CD14-positive monocyte (primary cell): ENCODE data around the gene TRNAU1AP. TPM values are rescaled to one million over a fixed set of nuclear protein-coding genes. Genes with fewer than 3 reads are reported as not detected.
"Not testable (repeated sequence)": the region's sequence is repeated elsewhere in the genome, so short reads cannot be mapped to it uniquely, and the experiment has no call there.

ENCODE experiments used
- DNase-seq, 3 donors: peaks; one replicate each; pipeline ENCODE4 v3.0.0-alpha.2; 2011 to 2022
- H2AFZ ChIP-seq: 2 replicates; pipeline ENCODE4 v1.6.0; 2012; ENCODE audit warnings: mild to moderate bottlenecking, low read depth, low read length, inconsistent platforms; ENCODE audit not compliant: insufficient read depth, poor library complexity, severe bottlenecking
- H3K27ac ChIP-seq, 2 donors: 1 replicate in 1 of 2; 2 replicates in 1 of 2; pipeline ENCODE4 v1.5.1; 2012 to 2013; ENCODE audit warnings: low read length in 2 of 2, control low read depth in 1 of 2, inconsistent platforms in 1 of 2, low read depth in 1 of 2, mild to moderate bottlenecking in 1 of 2
- H3K27me3 ChIP-seq, 2 donors: one replicate each; pipeline versions ENCODE4 v1.6.0 to v1.6.1; 2011 to 2013; ENCODE audit warnings: low read length in 2 of 2; ENCODE audit not compliant: control insufficient read depth in 2 of 2, insufficient read depth in 2 of 2
- H3K36me3 ChIP-seq, 2 donors: replicated peaks in 1 of 2; 1 replicate in 1 of 2; 2 replicates in 1 of 2; pipeline versions ENCODE4 v1.5.1 to v1.6.1; 2012 to 2013; ENCODE audit warnings: low read length in 2 of 2, control low read depth in 1 of 2, inconsistent platforms in 1 of 2, mild to moderate bottlenecking in 1 of 2; ENCODE audit not compliant: insufficient read depth in 2 of 2, control insufficient read depth in 1 of 2
- H3K4me1 ChIP-seq, 2 donors: 1 replicate in 1 of 2; 2 replicates in 1 of 2; pipeline versions ENCODE4 v1.5.1 to v1.6.1; 2012 to 2013; ENCODE audit warnings: low read length in 2 of 2, control low read depth in 1 of 2, inconsistent platforms in 1 of 2, mild to moderate bottlenecking in 1 of 2, moderate library complexity in 1 of 2; ENCODE audit not compliant: insufficient read depth in 2 of 2, control insufficient read depth in 1 of 2
- H3K4me2 ChIP-seq: replicated peaks from 2 replicates; pipeline ENCODE3; 2012; ENCODE audit warnings: low read length, moderate library complexity, mild to moderate bottlenecking; ENCODE audit not compliant: poor library complexity, severe bottlenecking; ENCODE audit errors: extremely low read depth
- H3K4me3 ChIP-seq, 3 experiments: fragments of 200-600 bp in 1 of 3; sonication (generic) in 1 of 3; replicated peaks in 1 of 3; 1 replicate in 2 of 3; 2 replicates in 1 of 3; pipeline ENCODE4 v1.5.1; 2011 to 2013; ENCODE audit warnings: low read length in 3 of 3, mild to moderate bottlenecking in 3 of 3, control low read depth in 2 of 3, low read depth in 2 of 3, inconsistent platforms in 1 of 3, moderate library complexity in 1 of 3
- H3K79me2 ChIP-seq: 2 replicates; pipeline ENCODE4 v1.6.0; 2012; ENCODE audit warnings: mild to moderate bottlenecking, control low read depth, inconsistent platforms, low read length, moderate library complexity; ENCODE audit not compliant: insufficient read depth
- H3K9ac ChIP-seq: 2 replicates; pipeline ENCODE4 v1.6.0; 2017; ENCODE audit warnings: low read length, mild to moderate bottlenecking; ENCODE audit not compliant: insufficient read depth, poor library complexity, severe bottlenecking
- H3K9me3 ChIP-seq, 2 donors: replicated peaks in 1 of 2; 1 replicate in 1 of 2; 2 replicates in 1 of 2; pipeline versions ENCODE4 v1.5.1 to v1.6.1; 2012 to 2013; ENCODE audit warnings: low read length in 2 of 2, control low read depth in 1 of 2; ENCODE audit not compliant: control insufficient read depth in 1 of 2, insufficient read depth in 1 of 2
- H4K20me1 ChIP-seq: 2 replicates; pipeline ENCODE4 v1.6.0; 2012; ENCODE audit warnings: mild to moderate bottlenecking, low read length, control low read depth, moderate library complexity; ENCODE audit not compliant: insufficient read depth
- H3K27ac Mint-ChIP-seq, 7 donors: one replicate each; pipeline ENCODE4 v1.8.0; 2020; ENCODE audit warnings: mild to moderate bottlenecking in 7 of 7, mixed read lengths in 7 of 7, moderate library complexity in 6 of 7, inconsistent platforms in 2 of 7
- H3K27me3 Mint-ChIP-seq, 3 donors: one replicate each; pipeline ENCODE4 v1.8.0; 2021 to 2022; ENCODE audit warnings: low read depth in 3 of 3, mild to moderate bottlenecking in 3 of 3, mixed read lengths in 3 of 3, moderate library complexity in 3 of 3, inconsistent platforms in 1 of 3
- H3K36me3 Mint-ChIP-seq, 2 donors: one replicate each; pipeline ENCODE4 v1.8.0; 2020; ENCODE audit warnings: mixed read lengths in 2 of 2, inconsistent platforms in 1 of 2, mild to moderate bottlenecking in 1 of 2
- H3K4me1 Mint-ChIP-seq: one replicate; pipeline ENCODE4 v1.8.0; 2020; ENCODE audit warnings: mild to moderate bottlenecking, mixed read lengths
- H3K4me3 Mint-ChIP-seq, 2 donors: one replicate each; pipeline ENCODE4 v1.8.0; 2020; ENCODE audit warnings: mild to moderate bottlenecking in 2 of 2, mixed read lengths in 2 of 2, moderate library complexity in 1 of 2
- H3K9me3 Mint-ChIP-seq, 7 donors: one replicate each; pipeline ENCODE4 v1.8.0; 2020 to 2022; ENCODE audit warnings: mixed read lengths in 7 of 7, mild to moderate bottlenecking in 6 of 7, moderate library complexity in 6 of 7, inconsistent platforms in 2 of 7
- WGBS: methylation state at CpG from one replicate; pipeline ENCODE4 v1.1.5; 2013; ENCODE audit warnings: missing lambda C conversion rate; ENCODE audit not compliant: insufficient coverage; 5-methylcytosine and 5-hydroxymethylcytosine counted together
- intact Hi-C, 2 donors: fragments of 100-400 bp; cut with micrococcal nuclease; formaldehyde crosslinking; loops; one replicate each; pipeline versions ENCODE4 v1.15.0 to v1.15.1; 2023
- polyA plus RNA-seq, 3 donors: library from polyadenylated mRNA; depleted of rRNA in 1 of 3; unstranded in 2 of 3; stranded (reverse) in 1 of 3; fragments of 300-500 nt in 2 of 3; fragments of >200 nt in 1 of 3; fragmentation: Illumina TruSeq in 2 of 3; gene quantifications; 1 replicate in 2 of 3; 2 replicates in 1 of 3; pipeline ENCODE4 v1.2.3, GENCODE V29; 2012 to 2021
- TF ChIP-seq, protein P1 (sequence below): fragments of 200-600 bp; IDR thresholded peaks from one replicate; pipeline ENCODE4 v1.8.0; 2022; ENCODE audit warnings: antibody characterized with exemption, mild to moderate bottlenecking

Gene TRNAU1AP
- polyA plus RNA-seq, 3 donors, result 26.3 to 28.4 (median 26.7) TPM

- H3K9ac ChIP-seq, result peak within 1 kb of the TSS; percentile 53
Measured at GRCh38 chr1:28591708-28592320, 38.9 kb downstream of the TRNAU1AP start, which contains the start of gene RAB42. Gene RAB42 (plus strand): TSS chr1:28592265. CDS start chr1:28592512, 247 bp downstream.

GRCh38 chr1:28592321-28593071, 39.6 kb downstream of the TRNAU1AP start:
- Mint-ChIP-seq H3K36me3 (peaks cover 3 to 5% of the 10 kb centered on the region in 2 donors), H3K9me3 (no peaks in the 10 kb centered on the region), H3K27ac (peak overlapping the region in 2 of 7 donors; percentile 35 to 45), H3K4me1 (peaks cover 26% of the 10 kb centered on the region), H3K27me3 (peaks cover 4 to 9% (median 8%) of the 10 kb centered on the region in 3 donors), H3K4me3 (peak overlapping the region; percentile 86 to 90)
- no peaks in the 10 kb centered on the region for H3K9me3 ChIP-seq
- H2AFZ ChIP-seq, result peak overlapping the region; percentile 88
- H3K27me3 ChIP-seq, result peaks cover 0 to 5% of the 10 kb centered on the region in 2 donors
- H3K4me2 ChIP-seq, result peak overlapping the region; percentile 78
- peaks cover 23 to 30% of the 10 kb centered on the region in 2 donors for H3K4me1 ChIP-seq
- no peak overlapping the region for H3K27ac ChIP-seq
- peak overlapping the region; percentile 36 to 73 (median 49) for H3K4me3 ChIP-seq
- H3K9ac ChIP-seq, result peak overlapping the region; percentile 53
- DNase-seq, result no peak
- H3K79me2 ChIP-seq, result no peaks in the 10 kb centered on the region
- no peaks in the 10 kb centered on the region for H4K20me1 ChIP-seq
- TF ChIP-seq, protein P1, sequence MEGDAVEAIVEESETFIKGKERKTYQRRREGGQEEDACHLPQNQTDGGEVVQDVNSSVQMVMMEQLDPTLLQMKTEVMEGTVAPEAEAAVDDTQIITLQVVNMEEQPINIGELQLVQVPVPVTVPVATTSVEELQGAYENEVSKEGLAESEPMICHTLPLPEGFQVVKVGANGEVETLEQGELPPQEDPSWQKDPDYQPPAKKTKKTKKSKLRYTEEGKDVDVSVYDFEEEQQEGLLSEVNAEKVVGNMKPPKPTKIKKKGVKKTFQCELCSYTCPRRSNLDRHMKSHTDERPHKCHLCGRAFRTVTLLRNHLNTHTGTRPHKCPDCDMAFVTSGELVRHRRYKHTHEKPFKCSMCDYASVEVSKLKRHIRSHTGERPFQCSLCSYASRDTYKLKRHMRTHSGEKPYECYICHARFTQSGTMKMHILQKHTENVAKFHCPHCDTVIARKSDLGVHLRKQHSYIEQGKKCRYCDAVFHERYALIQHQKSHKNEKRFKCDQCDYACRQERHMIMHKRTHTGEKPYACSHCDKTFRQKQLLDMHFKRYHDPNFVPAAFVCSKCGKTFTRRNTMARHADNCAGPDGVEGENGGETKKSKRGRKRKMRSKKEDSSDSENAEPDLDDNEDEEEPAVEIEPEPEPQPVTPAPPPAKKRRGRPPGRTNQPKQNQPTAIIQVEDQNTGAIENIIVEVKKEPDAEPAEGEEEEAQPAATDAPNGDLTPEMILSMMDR, result no peak
- 5% methylated on average over 80 of the region's 81 CpGs for WGBS
- H3K36me3 ChIP-seq, result no peaks in the 10 kb centered on the region
- intact Hi-C loops, result no loop called here

More at GRCh38 chr1:28591708-28592320, 38.9 kb downstream of the TRNAU1AP start, which contains the start of gene RAB42:
- TF ChIP-seq, protein P1, result no peak
- DNase-seq, result peak; percentile 16 to 23 (median 21)
- Histone ChIP-seq H3K27me3 (peaks cover 0 to 5% of the 10 kb centered on the region in 2 donors), H3K36me3 (no peaks in the 10 kb centered on the region), H3K27ac (no peak within 1 kb of the TSS), H3K4me3 (peak within 1 kb of the TSS; percentile 36 to 73 (median 49)), H3K4me2 (peak within 1 kb of the TSS; percentile 78), H4K20me1 (no peaks in the 10 kb centered on the region), H3K4me1 (peaks cover 23 to 30% of the 10 kb centered on the region in 2 donors), H3K9me3 (no peaks in the 10 kb centered on the region), H3K79me2 (no peaks in the 10 kb centered on the region), H2AFZ (peak within 1 kb of the TSS; percentile 88)
- intact Hi-C loops, result no loop called here
- peak within 1 kb of the TSS; percentile 86 to 90 for H3K4me3 Mint-ChIP-seq
- H3K9me3 Mint-ChIP-seq, result no peaks in the 10 kb centered on the region
- WGBS, result 79% methylated on average over 3 of the region's 13 CpGs
- H3K27ac Mint-ChIP-seq, result peak within 1 kb of the TSS in 2 of 7 donors; percentile 45 to 61
- peaks cover 3 to 5% of the 10 kb centered on the region in 2 donors for H3K36me3 Mint-ChIP-seq
- H3K4me1 Mint-ChIP-seq, result peaks cover 28% of the 10 kb centered on the region
- H3K27me3 Mint-ChIP-seq, result peaks cover 4 to 9% (median 8%) of the 10 kb centered on the region in 3 donors

GRCh38 chr1:28593988-28594356, 41.1 kb downstream of the TRNAU1AP start:
- H3K4me1 Mint-ChIP-seq, result peaks cover 26% of the 10 kb centered on the region
- peaks cover 23 to 30% of the 10 kb centered on the region in 2 donors for H3K4me1 ChIP-seq
- H4K20me1 ChIP-seq, H3K4me2 ChIP-seq, intact Hi-C loops, H3K4me3 Mint-ChIP-seq, H2AFZ ChIP-seq, H3K4me3 ChIP-seq, H3K27me3 Mint-ChIP-seq, H3K9me3 ChIP-seq, H3K27ac Mint-ChIP-seq, H3K36me3 Mint-ChIP-seq, H3K27ac ChIP-seq, H3K36me3 ChIP-seq, DNase-seq, H3K79me2 ChIP-seq, H3K9ac ChIP-seq, H3K9me3 Mint-ChIP-seq, H3K27me3 ChIP-seq: not testable (repeated sequence)
- 100% methylated on average over 1 of the region's 3 CpGs for WGBS
